ENCODE measurements around the gene ACP2.

Gene ACP2

DNA sequence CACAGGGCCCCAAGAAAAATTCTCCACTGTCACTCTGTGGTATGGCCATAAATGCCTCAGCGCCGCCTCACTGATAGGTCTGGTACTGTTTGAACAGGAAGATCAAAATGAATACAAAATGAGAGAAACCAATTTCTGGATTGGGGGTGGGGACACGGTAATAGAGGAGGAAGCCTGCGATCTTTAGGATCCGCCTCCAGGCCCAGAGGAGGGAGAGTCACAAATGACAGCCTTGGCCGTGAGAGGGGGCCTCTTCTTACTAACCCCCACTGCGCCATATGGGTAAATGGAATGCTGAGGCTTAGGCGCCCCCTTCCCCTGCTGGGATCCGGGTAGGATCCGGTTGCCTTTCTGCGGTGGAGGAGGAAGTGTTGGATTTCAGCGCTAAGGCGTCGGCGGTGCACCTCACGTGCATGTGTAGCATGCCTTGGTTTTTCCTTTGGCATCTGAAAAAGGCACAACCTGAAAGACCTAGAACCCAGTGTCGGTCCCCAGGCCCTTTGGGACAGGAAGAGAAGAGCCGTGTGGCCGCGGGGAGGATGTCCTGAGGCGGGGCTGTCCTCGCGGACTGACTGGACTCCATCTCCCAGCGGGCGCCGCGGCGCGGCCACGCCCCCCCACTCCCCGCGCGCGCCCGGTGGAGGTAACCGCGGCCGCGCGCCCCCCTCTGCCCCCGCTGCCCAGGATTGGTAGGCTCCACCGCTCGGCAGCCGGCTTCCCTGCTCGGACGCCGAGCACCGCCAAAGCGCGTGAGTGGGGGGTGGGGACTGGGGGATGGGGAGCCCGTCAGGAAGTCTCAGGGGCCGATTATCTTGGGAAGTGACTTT, 20.6 kb upstream of the ACP2 start:
- no peak for DNase-seq (ENCODE audit: low read depth)

DNA sequence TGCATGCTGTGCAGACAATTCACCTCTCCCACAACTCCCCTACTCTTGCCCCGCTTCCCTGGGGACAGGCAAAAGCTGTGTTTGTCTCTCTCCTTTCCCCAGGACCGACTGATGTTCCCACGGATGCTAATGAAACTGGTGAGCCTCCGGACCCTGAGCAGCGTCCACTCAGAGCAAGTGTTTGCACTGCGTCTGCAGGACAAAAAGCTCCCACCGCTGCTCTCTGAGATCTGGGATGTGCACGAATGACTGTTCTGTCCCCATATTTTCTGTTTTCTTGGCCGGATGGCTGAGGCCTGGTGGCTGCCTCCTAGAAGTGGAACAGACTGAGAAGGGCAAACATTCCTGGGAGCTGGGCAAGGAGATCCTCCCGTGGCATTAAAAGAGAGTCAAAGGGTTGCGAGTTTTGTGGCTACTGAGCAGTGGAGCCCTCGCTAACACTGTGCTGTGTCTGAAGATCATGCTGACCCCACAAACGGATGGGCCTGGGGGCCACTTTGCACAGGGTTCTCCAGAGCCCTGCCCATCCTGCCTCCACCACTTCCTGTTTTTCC, 19.9 kb upstream of the ACP2 start:
- no peak for DNase-seq (ENCODE audit: low read depth)

DNA sequence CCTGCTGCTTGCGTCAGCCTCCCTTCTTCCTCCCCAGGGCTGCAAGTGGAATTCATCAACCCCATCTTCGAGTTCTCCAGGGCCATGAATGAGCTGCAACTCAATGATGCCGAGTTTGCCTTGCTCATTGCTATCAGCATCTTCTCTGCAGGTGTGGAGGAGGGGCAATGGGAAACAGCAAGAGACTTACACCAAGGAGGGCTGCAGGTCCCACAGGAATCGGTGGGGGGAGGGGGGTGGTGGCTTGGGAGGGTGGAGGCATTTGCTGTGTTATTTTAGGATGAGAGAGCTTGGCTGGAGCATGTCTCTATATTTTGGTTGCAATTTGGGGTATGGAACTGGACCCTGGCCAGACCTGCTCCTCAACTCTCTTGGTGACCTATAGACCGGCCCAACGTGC, 19.3 kb upstream of the ACP2 start:
- DNase-seq (ENCODE audit: low read depth): no peak

DNA sequence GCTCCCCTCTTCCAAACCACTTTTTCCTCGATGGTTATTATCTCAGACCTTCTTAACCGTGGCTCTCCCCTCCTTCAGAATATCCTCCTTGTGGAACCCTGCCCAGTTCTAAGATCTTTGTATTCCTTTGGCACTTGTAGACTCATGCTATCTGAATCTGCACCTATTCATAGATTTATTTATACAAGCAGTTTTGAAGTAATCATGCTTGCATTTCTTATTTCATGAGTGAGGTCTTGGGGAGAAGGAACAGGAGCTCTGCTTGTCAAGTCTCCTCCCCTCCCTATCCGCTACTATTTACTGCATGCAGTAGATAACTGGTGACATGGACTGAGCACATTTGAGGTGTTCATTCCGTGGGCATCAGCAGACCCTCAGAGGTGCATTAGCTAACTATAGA, 15.9 kb upstream of the ACP2 start:
- DNase-seq (ENCODE audit: low read depth): no peak

DNA sequence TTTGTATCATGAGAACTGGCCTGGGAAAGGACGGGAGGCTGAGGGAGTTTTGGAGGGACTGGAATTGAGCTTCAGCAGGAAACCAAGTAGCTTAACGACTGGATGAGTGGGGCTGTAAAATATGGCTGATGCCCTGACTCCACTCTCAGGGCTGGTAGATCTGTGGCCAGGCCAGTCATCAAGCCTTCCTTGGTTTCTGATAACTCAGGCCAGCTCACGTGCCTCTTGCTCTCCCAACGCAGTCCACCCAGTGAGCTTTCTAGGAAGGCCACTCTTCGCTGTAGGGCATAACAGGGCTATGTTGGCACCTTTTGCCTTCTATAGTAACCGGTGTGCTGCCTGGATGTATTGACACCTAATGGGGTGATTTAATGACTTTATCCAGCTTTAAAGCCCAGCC, 15.5 kb upstream of the ACP2 start:
- no peak for DNase-seq (ENCODE audit: low read depth)

DNA sequence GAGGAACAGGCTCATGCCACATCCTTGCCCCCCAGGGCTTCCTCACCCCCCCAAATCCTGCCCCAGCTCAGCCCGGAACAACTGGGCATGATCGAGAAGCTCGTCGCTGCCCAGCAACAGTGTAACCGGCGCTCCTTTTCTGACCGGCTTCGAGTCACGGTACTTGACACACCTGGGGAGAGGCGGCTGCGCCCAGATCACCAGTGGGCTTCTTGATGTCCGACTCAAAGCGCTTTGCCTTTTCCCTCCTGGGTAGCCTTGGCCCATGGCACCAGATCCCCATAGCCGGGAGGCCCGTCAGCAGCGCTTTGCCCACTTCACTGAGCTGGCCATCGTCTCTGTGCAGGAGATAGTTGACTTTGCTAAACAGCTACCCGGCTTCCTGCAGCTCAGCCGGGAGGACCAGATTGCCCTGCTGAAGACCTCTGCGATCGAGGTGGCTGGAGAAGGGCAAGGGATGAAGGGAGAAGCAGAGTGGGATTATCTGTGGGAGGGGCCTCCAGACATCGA, 12.7 kb upstream of the ACP2 start:
- DNase-seq (ENCODE audit: low read depth): no peak

DNA sequence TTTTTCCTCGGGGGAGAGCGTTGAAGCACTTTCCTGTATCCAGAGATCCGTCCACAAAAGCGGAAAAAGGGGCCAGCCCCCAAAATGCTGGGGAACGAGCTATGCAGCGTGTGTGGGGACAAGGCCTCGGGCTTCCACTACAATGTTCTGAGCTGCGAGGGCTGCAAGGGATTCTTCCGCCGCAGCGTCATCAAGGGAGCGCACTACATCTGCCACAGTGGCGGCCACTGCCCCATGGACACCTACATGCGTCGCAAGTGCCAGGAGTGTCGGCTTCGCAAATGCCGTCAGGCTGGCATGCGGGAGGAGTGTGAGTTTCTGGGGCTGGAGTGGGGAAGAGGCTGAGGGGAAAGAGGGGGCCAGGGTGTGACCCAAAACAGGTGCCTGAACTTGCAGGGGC, 11.8 kb upstream of the ACP2 start:
- DNase-seq (ENCODE audit: low read depth): no peak

DNA sequence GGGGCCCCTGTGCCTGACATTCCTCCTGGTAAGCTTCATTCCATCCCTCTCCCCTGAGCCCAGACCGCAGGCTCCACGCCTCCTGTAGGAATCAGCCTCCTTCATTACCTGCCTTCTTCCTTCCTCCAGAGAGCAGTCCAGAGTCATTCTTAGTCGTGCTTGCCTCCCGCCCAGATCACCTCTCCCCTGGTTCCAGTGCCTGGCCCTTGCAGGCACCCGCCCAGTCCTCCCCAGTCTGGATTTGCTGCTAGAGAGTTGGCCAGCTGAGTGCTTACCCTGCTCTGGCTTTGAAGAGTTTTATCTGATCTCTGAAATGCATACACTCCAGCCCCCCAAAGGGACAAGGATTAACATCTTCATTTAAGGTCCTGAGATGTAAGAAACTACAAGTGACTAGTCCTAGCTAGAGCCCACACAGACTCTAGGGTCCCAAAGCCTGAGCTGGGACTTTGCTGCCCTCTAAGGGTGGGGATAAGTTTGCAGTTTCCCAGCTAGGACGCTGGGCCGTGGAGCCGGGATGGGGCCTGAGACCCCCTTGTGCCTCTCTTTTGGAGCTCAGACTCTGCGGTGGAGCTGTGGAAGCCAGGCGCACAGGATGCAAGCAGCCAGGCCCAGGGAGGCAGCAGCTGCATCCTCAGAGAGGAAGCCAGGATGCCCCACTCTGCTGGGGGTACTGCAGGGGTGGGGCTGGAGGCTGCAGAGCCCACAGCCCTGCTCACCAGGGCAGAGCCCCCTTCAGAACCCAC, 10.8 kb upstream of the ACP2 start:
- DNase-seq (ENCODE audit: low read depth): no peak

DNA sequence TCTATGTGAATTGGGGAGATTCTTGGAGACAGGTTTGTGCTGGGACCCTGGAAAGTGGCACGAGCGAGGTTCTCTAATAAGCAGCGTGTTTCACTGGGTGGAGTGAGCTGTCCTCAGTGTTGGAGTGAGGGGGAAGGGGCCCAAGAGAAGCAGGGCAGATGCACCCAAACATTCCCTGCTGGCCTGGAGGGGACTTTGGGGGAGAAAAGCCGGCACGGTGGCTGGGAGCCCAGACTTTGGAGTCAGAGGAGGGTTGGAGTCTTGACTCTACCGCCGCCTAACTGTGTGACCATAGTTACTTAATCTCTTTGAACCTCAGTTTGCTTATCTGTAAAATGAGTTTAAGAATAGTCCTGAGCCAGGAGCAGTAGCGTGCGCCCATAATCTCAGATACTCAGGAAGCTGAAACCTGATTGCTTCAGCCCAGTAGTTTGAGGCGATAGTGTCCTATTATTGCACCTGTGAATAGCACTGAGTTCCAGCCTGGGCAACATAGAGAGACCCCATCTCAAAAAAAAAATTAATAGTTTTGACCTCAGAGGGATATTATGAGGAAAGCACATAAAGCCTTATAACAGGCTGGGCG, 9.8 kb upstream of the ACP2 start:
- DNase-seq (ENCODE audit: low read depth): no peak

DNA sequence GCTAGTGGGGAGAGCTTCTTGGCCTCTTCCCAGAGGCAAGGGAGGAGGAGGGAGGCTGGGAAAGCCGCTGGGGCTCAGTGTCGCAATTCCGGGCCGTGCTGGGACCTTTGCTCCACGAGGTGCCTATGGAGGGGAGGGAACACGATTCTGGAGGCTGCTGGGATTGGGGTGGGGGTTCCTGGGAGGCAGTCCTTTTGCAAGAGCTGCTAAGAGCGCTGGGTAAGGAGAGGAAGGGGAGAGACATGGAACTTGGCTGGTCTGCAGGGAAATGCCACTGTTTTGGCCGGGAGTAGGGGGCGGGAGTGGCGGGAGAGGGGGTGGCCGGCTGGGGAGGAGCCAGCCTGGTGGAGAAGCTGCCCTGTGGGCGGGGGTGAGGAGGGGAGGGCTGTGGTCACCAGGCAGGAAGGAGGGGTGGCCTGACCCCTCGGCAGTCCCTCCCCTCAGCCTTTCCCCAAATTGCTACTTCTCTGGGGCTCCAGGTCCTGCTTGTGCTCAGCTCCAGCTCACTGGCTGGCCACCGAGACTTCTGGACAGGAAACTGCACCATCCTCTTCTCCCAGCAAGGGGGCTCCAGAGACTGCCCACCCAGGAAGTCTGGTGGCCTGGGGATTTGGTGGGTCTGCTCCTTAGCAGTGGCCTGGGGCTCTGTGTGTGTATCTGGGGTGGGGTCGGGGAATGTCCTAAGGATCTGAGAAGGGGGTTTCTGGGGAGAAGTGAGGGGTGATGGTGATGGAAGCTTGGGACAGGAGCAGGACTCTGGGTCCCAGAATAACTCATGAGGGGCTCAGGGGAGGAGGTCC, 9.1 kb upstream of the ACP2 start, which contains the start of gene NR1H3:
Gene NR1H3, plus strand, starts transcription at position 480 of the 800 bp plus-strand sequence. CDS start 1,221 bp downstream, outside the sequence.
- no peak for DNase-seq (ENCODE audit: low read depth)

DNA sequence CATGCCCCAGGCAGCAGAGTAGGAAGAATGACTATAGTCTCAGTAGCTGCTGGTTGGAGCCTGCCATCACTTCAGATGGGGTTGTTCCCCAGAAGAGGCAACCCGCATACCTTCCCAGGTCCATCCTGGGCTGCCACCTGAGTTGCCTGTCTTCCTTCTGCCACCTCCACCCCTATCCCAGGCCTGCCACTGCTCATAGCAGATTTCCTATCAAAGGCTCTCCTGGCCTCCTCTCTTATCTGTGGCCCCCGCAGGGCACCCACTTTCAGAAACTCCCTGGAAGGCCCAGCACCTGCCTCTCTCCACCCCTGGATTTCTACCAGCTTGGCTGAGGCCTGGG, 8.5 kb upstream of the ACP2 start:
- DNase-seq (ENCODE audit: low read depth): no peak

DNA sequence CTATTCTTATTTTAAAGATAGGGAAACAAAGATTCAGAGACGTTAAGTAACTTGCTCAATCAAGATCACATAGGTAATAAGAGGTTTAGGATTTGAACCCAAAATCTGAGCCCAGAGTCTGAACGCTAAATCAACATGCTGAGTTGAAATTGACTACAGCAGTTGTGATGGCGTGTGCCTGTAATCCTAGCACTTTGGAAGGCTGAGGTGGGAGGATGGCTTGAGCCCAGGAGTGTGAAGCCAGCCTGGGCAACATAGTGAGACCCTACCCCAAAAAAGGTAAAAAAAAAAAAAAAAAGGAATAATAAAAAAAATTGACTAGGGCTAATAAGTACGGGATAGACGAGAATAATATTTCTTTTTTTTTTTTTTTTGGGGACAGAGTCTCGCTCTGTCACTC, 7.8 kb upstream of the ACP2 start:
- DNase-seq (ENCODE audit: low read depth): no peak

DNA sequence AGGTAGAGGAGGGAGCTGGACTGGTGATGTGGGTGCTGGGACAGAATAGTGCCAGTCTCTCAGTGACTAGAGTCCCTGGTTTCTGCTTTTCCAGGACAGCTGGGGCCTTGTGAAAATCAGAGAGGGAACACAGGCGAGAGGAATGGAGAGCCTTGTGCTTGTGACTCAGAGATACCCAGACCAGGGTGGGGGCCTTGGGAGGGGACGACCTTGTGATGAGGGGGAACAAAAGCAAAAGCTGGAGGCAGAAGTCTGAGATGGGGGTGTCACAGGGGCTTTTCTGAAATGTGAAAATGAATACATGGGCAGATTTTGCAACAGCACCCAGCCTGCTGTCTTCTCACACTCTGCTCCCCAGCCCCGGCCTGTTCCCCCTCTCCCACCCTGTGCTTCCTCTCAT, 5.8 kb upstream of the ACP2 start:
- DNase-seq (ENCODE audit: low read depth): no peak

DNA sequence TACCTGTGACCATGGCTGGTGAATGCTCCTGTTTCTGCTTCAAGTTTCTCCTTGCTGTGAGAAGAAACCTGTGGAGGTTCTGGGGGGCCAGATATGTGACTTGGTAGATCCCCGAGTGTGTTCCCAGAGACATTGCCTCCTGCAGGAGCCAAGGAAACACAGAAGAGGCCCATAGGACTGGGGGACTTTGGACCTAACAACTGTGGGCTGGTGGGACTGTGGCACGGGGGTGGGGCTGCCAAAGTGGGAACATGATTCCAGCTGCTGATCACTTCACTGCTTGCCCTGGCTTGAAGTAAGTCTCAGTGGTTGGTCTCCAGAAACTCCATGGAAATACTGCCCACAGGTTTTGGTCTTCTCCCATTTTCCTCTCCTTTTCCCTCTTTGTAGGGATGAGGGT, 5.0 kb upstream of the ACP2 start:
- no peak for DNase-seq (ENCODE audit: low read depth)

DNA sequence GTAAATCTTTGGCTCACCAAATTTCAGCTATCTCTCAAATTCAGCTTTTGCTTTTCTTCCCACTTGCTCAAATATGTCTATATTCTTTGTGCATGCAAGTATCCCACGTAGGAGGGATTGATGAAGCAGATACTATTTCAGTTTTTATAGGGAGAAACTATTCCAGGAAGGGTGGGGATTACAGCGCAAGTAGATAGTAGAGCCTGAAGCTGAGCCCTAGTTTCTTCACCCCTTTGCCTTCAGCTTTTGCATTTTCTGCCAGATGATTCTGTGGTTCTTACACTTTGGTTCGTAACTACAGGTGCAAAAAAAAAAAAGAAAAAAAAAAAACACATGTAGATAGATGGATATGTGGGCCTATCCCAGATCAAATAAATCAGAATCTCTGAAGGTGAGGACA, 3.1 kb upstream of the ACP2 start:
- DNase-seq (ENCODE audit: low read depth): no peak

DNA sequence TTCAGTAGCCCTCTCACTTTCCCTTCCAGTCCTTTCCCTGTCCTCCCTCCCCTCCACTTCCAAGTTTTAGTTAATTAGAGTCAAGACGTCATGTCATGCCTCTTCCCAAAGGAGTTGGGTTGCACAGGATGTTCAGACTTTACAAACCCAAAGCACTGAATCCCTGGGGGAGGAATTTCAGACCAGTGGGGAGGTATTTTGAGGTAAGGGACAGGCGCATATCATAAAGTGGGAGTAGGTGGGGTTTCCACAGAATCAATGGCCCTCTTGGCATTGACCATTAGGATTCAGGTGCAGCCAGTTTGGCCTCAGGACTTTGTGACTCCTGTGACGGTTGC, 733 bp upstream of the ACP2 start:
- no peak for DNase-seq (ENCODE audit: low read depth)

DNA sequence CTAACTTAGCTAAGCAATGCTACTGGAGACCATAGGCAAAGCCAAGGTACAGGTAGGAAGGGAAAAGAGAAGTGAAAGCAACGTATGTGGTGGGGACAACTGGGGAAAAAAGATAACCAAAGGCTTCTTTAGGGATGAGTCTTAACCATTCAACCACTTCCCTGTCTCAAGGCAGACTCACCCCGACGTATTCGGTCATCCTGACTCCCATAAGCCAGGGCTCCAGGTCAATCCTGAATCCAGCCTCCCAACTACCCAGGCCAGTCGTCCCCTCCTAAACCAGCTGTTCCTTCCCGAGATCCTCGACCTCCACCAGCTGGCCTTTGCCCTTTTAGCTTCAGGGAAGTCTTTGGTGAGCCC, 330 bp downstream of the ACP2 start:
- DNase-seq (ENCODE audit: low read depth): no peak

DNA sequence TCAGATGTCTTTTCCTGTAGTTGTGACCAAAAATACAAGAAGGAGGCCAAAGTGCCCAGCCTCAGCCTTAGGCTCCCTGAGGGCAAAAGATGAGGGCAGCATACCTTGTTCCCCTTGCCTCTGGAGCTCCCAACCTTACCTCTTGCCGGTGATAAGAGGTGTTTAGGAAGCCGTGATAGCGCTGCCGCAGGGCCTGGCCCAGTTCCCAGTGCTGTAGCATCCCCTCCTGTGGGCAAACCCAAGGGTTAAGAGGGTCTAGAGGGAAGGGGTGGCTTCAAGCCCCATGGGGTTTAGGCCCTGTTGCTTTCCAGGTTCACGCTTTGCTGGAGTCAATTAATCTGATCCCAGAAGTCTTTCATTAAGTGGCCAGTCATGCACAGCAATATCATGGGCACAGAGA, 1.1 kb downstream of the ACP2 start:
- DNase-seq (ENCODE audit: low read depth): no peak

DNA sequence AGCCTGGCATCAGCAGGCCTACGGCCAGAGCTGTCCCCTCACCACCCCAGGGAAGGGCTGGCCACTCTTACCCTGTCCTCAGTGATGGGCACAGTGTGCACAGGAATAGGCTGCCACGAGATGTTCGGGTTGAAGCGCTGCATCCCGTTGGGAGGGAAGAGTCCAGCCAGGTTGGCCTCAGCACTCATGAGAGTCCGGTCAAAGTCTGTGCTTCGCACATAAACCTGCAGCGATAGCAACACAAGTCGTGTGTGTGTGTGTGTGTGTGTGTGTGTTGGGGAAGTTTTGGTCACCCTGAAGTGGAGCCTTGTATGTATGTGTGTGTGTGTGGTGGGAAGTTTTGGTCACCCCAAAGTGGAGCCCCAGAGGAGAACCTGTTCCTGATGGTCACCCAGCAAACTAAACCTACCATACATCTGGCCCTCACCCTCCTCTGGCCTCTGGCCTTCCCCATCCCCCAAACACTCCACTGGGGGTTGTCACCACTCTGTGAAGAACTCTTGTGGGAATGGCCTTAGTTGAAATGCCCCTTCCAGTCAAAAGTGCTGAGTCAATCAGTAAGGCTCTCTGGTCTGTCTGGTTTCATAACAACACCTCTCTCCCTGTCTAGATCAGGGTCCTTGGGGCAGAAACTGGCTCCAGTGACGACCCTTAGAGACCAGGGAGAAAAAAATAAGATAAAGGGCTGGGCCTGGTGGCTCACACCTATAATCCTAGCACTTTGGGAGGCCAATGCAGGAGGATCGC, 2.8 kb downstream of the ACP2 start:
- DNase-seq (ENCODE audit: low read depth): no peak

DNA sequence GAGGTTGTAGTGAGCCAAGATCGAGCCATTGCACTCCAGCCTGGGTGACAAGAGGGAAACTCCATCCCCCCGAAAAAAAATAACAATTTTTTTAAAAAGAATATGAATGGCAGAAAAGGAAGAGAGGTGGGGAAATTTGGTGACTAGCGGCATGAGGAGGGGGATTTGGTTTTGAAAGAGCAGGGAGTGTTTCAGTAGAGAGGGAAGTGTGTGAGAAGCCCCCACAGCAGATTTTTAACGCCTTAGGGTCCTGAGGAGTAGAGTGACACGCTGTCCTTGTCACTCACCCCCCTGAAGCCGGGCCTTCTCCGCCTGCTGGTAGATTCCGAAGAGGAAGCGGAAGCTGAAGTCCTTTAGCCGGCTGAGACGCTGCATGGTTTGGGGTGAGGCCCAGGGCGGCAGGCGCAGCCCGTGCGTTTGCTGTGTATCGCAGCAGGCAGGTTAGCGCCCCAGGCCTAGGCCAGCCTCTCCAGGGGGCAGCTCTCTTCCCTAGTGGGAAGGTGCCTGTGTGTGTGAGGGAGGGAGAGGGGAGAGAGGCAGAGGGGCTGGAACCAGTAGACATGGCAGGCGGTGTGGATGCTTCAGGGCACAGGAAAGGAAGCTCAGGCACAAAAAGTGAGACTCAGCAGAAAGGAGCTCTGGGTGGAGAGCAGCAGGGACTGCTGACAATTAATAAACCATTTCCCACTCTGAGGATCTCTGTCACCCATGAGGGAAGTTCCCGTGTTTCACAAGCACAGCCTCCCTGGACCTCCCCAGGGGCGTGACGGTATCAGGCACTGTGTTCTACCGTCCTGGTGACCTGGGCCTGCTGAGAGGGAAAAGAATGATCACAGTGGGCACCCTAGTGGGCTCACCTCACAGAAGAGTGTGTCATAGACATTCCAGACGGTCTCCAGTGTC, 3.9 kb downstream of the ACP2 start:
- DNase-seq (ENCODE audit: low read depth): no peak
